HG03025 (cell line): Measurements from ENCODE around the gene ALK.

Experiments
- ATAC-seq: cut with Tn5 transposase; IDR thresholded peaks from one replicate; pipeline ENCODE4 v1.9.1; 2021; ENCODE audit warnings: mild to moderate bottlenecking, moderate library complexity; ENCODE audit not compliant: unreplicated experiment, low FRiP score

ALK gene

GRCh38 chr2:29799628-29800027 lies 121.8 kb downstream of the ALK start:
- no peak for ATAC-seq

- no peak for ATAC-seq
Observed at GRCh38 chr2:29797916-29798315, 123.5 kb downstream of the ALK start.

- no peak for ATAC-seq
Observed at GRCh38 chr2:29796446-29796845, 124.9 kb downstream of the ALK start.

GRCh38 chr2:29789911-29790485 lies 131.4 kb downstream of the ALK start:
- no peak for ATAC-seq

GRCh38 chr2:29787473-29788465 lies 133.6 kb downstream of the ALK start:
- ATAC-seq, result no peak

- no peak for ATAC-seq
Observed at GRCh38 chr2:29786361-29786760, 135.0 kb downstream of the ALK start.

GRCh38 chr2:29783666-29784065 lies 137.7 kb downstream of the ALK start:
- no peak for ATAC-seq

GRCh38 chr2:29782549-29783458 lies 138.6 kb downstream of the ALK start:
- no peak for ATAC-seq

GRCh38 chr2:29782087-29782486 lies 139.3 kb downstream of the ALK start:
- ATAC-seq, result no peak

GRCh38 chr2:29780906-29781305 lies 140.5 kb downstream of the ALK start:
- no peak for ATAC-seq

GRCh38 chr2:29777161-29777560 lies 144.2 kb downstream of the ALK start:
- no peak for ATAC-seq

GRCh38 chr2:29776406-29776805 lies 145.0 kb downstream of the ALK start:
- ATAC-seq, result no peak

- ATAC-seq, result no peak
Observed at GRCh38 chr2:29775937-29776336, 145.4 kb downstream of the ALK start.

GRCh38 chr2:29774624-29775023 lies 146.8 kb downstream of the ALK start:
- ATAC-seq, result no peak

GRCh38 chr2:29770846-29771245 lies 150.5 kb downstream of the ALK start:
- ATAC-seq, result no peak

GRCh38 chr2:29769847-29770246 lies 151.5 kb downstream of the ALK start:
- ATAC-seq, result no peak

GRCh38 chr2:29767606-29768335 lies 153.6 kb downstream of the ALK start:
- no peak for ATAC-seq

- no peak for ATAC-seq
Observed at GRCh38 chr2:29766191-29766590, 155.2 kb downstream of the ALK start.

GRCh38 chr2:29765721-29766120 lies 155.7 kb downstream of the ALK start:
- no peak for ATAC-seq

GRCh38 chr2:29763371-29763770 lies 158.0 kb downstream of the ALK start:
- no peak for ATAC-seq
